ENCODE results near the gene TRABD2B.

- TF ChIP-seq, protein P1, sequence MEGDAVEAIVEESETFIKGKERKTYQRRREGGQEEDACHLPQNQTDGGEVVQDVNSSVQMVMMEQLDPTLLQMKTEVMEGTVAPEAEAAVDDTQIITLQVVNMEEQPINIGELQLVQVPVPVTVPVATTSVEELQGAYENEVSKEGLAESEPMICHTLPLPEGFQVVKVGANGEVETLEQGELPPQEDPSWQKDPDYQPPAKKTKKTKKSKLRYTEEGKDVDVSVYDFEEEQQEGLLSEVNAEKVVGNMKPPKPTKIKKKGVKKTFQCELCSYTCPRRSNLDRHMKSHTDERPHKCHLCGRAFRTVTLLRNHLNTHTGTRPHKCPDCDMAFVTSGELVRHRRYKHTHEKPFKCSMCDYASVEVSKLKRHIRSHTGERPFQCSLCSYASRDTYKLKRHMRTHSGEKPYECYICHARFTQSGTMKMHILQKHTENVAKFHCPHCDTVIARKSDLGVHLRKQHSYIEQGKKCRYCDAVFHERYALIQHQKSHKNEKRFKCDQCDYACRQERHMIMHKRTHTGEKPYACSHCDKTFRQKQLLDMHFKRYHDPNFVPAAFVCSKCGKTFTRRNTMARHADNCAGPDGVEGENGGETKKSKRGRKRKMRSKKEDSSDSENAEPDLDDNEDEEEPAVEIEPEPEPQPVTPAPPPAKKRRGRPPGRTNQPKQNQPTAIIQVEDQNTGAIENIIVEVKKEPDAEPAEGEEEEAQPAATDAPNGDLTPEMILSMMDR (IDR thresholded peaks at IDR 0.05): no peak
- no peak for TF ChIP-seq POLR2A (IDR thresholded peaks at IDR 0.05)
Measured at GRCh38 chr1:47912756-47913155, 84.4 kb downstream of the TRABD2B start.
